ENCODE data around the gene ORM1. TPM values are rescaled to one million over a fixed set of nuclear protein-coding genes. Genes with fewer than 3 reads are reported as not detected.
"Not testable (repeated sequence)": the region's sequence is repeated elsewhere in the genome, so short reads cannot be mapped to it uniquely, and the experiment has no call there.

Gene ORM1
- total RNA-seq, 3 donors from 2014 or later: 2.8 TPM; not detected in 2

DNA sequence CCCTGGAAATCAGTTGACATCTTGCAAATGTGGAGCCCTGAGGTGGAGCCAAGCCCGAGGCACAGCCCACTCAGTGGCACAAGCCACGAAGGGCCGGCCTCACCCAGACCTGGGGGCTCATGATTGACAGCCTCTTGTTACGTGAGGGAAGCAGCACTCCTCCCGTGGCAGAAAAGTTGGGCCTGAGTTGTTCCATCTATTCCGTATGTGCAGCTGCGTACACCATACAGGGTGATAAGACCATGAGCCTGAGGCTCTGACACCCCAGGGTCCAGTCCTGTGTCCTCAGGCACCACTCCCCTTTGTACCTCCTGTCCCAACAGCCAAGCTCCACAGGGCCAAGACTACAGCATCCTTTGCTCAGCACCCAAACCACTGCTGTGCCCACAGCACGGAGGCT lies 4.9 kb downstream of the ORM1 start:
- no peaks in the 10 kb centered on the region for H3K9me3 ChIP-seq
- DNase-seq: peak in 2 of 3 donors; percentile 5 to 18
- H3K4me3 ChIP-seq: no peak overlapping the region
- intact Hi-C loops (cut with DNase I, micrococcal nuclease): no loop called here
- TF ChIP-seq, protein P1, sequence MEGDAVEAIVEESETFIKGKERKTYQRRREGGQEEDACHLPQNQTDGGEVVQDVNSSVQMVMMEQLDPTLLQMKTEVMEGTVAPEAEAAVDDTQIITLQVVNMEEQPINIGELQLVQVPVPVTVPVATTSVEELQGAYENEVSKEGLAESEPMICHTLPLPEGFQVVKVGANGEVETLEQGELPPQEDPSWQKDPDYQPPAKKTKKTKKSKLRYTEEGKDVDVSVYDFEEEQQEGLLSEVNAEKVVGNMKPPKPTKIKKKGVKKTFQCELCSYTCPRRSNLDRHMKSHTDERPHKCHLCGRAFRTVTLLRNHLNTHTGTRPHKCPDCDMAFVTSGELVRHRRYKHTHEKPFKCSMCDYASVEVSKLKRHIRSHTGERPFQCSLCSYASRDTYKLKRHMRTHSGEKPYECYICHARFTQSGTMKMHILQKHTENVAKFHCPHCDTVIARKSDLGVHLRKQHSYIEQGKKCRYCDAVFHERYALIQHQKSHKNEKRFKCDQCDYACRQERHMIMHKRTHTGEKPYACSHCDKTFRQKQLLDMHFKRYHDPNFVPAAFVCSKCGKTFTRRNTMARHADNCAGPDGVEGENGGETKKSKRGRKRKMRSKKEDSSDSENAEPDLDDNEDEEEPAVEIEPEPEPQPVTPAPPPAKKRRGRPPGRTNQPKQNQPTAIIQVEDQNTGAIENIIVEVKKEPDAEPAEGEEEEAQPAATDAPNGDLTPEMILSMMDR (IDR thresholded peaks at IDR 0.05): no peak
- no peaks in the 10 kb centered on the region for H3K4me1 ChIP-seq (ENCODE audit: low read depth)
- H3K36me3 ChIP-seq (ENCODE audit: low read depth): no peaks in the 10 kb centered on the region
- ATAC-seq: no peak

DNA sequence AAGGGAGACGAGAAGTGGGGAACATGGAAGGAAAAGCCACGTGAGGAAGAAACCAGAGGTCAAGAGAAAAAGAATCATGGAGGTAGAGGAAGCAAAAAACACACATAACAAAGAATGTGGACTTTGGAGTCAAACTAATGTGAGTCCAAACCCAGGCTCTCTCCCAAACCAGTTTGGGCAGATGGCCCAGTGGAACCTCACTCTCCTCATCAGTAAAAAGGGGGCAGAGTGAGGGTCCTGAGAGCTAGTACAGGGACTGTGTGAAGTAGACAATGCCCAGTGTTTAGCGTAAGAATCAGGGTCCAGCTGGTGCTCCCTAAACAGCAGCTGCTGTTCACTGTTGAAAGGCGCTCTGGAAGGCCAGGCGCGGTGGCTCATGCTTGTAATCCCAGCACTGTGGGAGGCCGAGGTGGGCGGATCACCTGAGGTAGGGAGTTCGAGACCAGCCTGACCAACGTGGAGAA lies 5.5 kb downstream of the ORM1 start:
- H3K9me3 ChIP-seq; H3K36me3 ChIP-seq (ENCODE audit: low read depth); H3K4me1 ChIP-seq (ENCODE audit: low read depth); H3K4me3 ChIP-seq; ATAC-seq; intact Hi-C loops (cut with DNase I, micrococcal nuclease): not testable (repeated sequence)
- peak in 1 of 3 donors; percentile 22 for DNase-seq

DNA sequence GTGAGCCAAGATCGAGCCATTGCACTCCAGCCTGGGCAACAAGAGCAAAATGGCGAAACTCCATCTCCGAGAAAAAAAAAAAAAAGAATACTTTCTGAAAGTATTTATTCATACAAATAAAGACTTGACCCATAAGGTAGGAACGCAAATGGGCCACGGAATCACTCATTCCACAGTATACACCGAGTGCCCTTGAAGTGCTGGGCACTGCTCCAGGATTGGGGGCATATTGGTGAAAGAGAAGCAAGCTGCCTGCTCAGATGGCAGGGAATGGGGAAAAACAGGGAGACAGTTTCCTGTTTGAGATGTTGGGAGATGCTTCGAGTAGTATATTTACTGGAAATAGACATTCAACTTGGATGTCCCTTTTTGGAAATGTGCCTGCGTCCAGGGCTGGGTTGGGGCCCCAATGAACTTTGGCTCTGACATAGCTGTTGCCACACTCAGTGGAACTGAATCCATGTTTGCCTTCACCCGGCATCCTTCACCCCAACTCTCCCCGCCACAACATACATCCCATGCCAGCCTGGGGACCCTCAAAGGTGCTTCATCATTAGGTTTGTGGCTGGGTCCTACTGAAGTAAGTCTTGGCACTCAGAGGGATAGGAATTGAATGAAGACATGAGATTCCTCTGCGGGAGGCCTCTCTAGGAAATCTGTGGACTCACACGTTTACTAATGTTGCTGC lies 6.2 kb downstream of the ORM1 start:
- ATAC-seq; intact Hi-C loops (cut with DNase I, micrococcal nuclease); H3K4me3 ChIP-seq; H3K4me1 ChIP-seq (ENCODE audit: low read depth); H3K9me3 ChIP-seq; H3K36me3 ChIP-seq (ENCODE audit: low read depth): not testable (repeated sequence)
- DNase-seq: peak in 1 of 3 donors; percentile 22

DNA sequence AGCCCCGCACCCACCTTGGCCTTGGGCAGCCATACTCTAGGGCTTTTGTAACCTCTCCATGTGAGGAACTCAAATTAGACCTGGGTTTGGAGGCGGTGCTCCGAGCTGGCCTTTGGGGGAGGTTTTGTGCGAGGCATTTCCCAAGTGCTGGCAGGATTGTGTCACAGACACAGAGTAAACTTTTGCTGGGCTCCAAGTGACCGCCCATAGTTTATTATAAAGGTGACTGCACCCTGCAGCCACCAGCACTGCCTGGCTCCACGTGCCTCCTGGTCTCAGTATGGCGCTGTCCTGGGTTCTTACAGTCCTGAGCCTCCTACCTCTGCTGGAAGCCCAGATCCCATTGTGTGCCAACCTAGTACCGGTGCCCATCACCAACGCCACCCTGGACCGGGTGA lies 6.7 kb downstream of the ORM1 start, which contains the start of gene ORM2:
ORM2 (plus strand) TSS at position 245 of the 398 bp plus-strand sequence; CDS start at position 281, 36 bp downstream.
- intact Hi-C loops (cut with DNase I, micrococcal nuclease): loop anchor here in 1 of 2 donors (10.0 kb wide), 1 partner anchor 325 kb away; the partner anchor contains the start of gene TEX53
- H3K9me3 ChIP-seq; H3K36me3 ChIP-seq (ENCODE audit: low read depth); H3K4me3 ChIP-seq; H3K4me1 ChIP-seq (ENCODE audit: low read depth); DNase-seq; ATAC-seq: not testable (repeated sequence)

DNA sequence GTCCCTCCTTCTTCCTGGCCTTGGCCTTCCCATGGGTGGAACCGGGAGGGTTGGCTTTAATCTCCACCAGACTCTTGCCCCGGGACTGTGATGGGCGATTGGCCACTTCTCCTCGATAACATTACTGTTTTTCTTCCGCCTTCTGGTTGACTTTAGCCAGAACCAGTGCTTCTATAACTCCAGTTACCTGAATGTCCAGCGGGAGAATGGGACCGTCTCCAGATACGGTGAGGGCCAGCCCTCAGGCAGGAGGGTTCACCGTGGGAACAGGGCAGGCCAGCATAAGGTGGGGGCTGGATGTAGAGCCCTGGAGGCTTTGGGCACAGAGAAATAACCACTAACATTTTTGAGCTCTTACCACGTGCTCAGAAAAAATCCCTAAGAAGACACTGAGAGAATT lies 7.7 kb downstream of the ORM1 start:
- no peaks in the 10 kb centered on the region for H3K4me1 ChIP-seq (ENCODE audit: low read depth)
- H3K9me3 ChIP-seq: no peaks in the 10 kb centered on the region
- H3K36me3 ChIP-seq (ENCODE audit: low read depth): no peaks in the 10 kb centered on the region
- TF ChIP-seq, protein P1 (IDR thresholded peaks at IDR 0.05): no peak
- peak in 1 of 3 donors; percentile 25 for DNase-seq
- H3K4me3 ChIP-seq: no peak overlapping the region
- ATAC-seq: no peak
- intact Hi-C loops (cut with DNase I, micrococcal nuclease): loop anchor here in 1 of 2 donors (10.0 kb wide), 1 partner anchor 324 kb away; the partner anchor contains the start of gene TEX53

DNA sequence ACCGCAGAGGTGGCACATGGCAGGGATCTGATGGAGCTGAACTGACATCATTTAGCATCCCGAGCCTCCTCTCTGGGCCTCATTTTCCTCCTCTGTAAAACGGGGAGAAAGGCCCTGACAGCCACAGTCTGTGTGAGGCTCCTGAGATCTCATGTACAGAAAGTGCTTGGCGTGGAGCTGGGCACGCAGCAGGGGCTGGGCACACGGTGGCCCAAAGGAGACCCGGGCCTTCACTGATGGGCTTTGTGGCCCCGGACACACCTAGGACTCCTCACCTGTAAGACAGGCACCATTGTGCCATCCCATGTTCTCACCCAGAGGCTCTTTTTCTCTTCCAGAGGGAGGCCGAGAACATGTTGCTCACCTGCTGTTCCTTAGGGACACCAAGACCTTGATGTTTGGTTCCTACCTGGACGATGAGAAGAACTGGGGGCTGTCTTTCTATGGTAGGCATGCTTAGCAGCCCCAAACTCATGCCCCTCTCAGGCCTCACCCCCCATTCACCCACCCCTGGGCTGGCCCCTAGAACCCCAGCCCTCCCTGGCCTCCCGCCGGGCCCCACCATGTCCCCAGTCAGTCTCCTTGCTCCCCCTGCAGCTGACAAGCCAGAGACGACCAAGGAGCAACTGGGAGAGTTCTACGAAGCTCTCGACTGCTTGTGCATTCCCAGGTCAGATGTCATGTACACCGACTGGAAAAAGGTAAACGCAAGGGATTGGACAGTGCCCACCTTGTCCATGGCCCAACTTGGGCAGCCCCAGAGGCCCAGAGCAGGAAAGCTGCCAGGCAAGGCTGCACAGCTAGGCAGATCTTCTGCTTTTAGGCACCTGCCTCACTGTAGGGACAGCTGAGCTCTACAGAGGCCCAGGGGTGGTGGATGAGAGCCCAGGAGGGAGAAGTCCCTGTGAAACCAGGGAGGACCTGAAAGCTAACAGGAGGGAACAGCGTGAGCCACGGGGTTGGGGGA lies 8.6 kb downstream of the ORM1 start:
- ATAC-seq (peak; percentile 15), DNase-seq (peak in 1 of 3 donors; percentile 33)
- H3K4me1 ChIP-seq (ENCODE audit: low read depth); H3K36me3 ChIP-seq (ENCODE audit: low read depth); H3K9me3 ChIP-seq; H3K4me3 ChIP-seq: not testable (repeated sequence)
- intact Hi-C loops (cut with DNase I, micrococcal nuclease): loop anchor here in 1 of 2 donors (10.0 kb wide), 1 partner anchor 323 kb away; the partner anchor contains the start of gene TEX53

DNA sequence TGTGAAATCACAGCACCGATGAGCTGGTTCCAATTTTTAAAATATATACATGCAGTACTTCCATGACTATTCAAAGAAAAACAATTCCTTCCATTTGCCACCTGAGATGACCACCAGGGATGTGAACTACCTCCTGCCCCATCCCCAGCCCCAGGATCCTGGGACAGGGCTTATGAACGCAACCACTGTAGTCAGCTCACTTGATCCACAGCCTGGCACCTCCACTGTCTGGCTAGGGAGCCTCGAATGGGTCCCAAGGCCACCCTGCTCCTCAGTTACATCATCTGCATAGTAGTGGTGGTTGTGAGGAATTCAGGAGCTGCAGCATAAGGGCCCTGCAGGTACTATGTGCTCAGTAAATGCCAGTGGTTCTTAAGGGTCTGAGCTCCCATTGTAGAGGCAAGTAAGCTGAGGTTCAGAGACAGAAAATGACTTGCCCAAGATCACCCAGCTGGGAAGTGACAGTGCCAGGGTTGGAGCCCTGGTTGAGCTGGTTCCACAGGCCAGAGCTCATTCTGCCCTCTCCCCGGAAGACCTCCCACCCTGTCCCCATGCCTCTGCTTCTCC lies 9.7 kb downstream of the ORM1 start:
- intact Hi-C loops (cut with DNase I, micrococcal nuclease): loop anchor here in 1 of 2 donors (10.0 kb wide), 1 partner anchor 322 kb away; the partner anchor contains the start of gene TEX53
- H3K4me1 ChIP-seq (ENCODE audit: low read depth); DNase-seq; H3K4me3 ChIP-seq; H3K9me3 ChIP-seq: not testable (repeated sequence)
- peak; percentile 4 for ATAC-seq
- peaks cover 13% of the 10 kb centered on the region for H3K36me3 ChIP-seq (ENCODE audit: low read depth)

DNA sequence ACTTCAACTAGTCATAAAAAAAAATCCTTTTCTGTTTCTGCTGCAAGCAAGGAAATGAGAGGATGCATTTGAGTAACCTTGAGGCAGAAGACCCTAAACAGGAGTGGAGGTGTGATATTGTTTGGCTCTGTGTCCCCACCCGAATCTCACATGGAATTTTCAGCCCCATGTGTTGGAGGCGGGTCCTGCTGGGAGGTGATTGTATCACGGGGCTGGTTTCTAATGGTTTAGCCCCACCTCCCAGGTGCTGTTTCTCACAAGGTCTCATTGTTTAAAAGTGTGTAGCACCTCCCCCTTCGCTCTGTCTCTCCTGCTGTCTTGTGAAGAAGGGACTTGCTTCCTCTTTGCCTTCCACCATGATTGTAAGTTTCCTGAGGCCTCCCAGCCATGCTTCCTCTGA lies 10.8 kb downstream of the ORM1 start:
- DNase-seq; H3K4me1 ChIP-seq (ENCODE audit: low read depth); H3K9me3 ChIP-seq; H3K4me3 ChIP-seq; ATAC-seq: not testable (repeated sequence)
- intact Hi-C loops (cut with DNase I, micrococcal nuclease): loop anchor here in 1 of 2 donors (10.0 kb wide), 1 partner anchor 321 kb away; the partner anchor contains the start of gene TEX53
- H3K36me3 ChIP-seq (ENCODE audit: low read depth): peaks cover 13% of the 10 kb centered on the region

Measured in mucosa of descending colon (tissue), 3 donors.